Brain microvascular endothelial cell (primary cell): ENCODE data around the gene ARL14EPL.

Experiments
- DNase-seq: peaks from one replicate; pipeline ENCODE4 v3.0.0-alpha.2; 2020
- H3K27ac ChIP-seq: fragments of 250-450 bp; sonication (Bioruptor Pico); 2 replicates; pipeline ENCODE4 v1.5.1; 2020; ENCODE audit warnings: mild to moderate bottlenecking, moderate library complexity
- H3K27me3 ChIP-seq: fragments of 250-450 bp; sonication (Bioruptor Pico); replicated peaks from 2 replicates; pipeline ENCODE4 v1.5.1; 2020; ENCODE audit warnings: mild to moderate bottlenecking
- H3K36me3 ChIP-seq: fragments of 250-450 bp; sonication (Bioruptor Pico); replicated peaks from 2 replicates; pipeline ENCODE4 v1.5.1; 2020; ENCODE audit warnings: mild to moderate bottlenecking
- H3K4me3 ChIP-seq: 2 replicates; pipeline ENCODE4 v1.5.1; 2011; ENCODE audit warnings: low read depth, mild to moderate bottlenecking, control low read depth, low read length, moderate library complexity
- CTCF ChIP-seq: IDR thresholded peaks from 2 replicates; pipeline ENCODE4 v1.5.1; 2011; ENCODE audit warnings: low read depth, mild to moderate bottlenecking, moderate library complexity, low read length, control low read depth, inconsistent platforms; ENCODE audit errors: missing control alignments
- in situ Hi-C: cut with HindIII; loops from 2 replicates; pipeline ENCODE4 v1.10.0; 2017; ENCODE audit warnings: low sequenced_read_pairs, low pct_ligation_motif_present

The ARL14EPL gene

GRCh38 chr5:116046823-116047222 is 14.6 kb downstream of the ARL14EPL start:
- Histone ChIP-seq H3K27ac (no peak overlapping the region), H3K36me3 (no peaks in the 10 kb centered on the region), H3K27me3 (no peaks in the 10 kb centered on the region), H3K4me3 (no peak overlapping the region)
- no peak for DNase-seq
- TF ChIP-seq CTCF, result no peak
- in situ Hi-C loops, result no loop called here

- TF ChIP-seq CTCF, result no peak
- no peaks in the 10 kb centered on the region for H3K36me3 ChIP-seq
- in situ Hi-C loops, result loop anchor here (25.0 kb wide), 1 partner anchor 171 kb away; no protein-coding TSS in a partner anchor
- H3K4me3 ChIP-seq, result no peak overlapping the region
- H3K27ac ChIP-seq, result no peak overlapping the region
- H3K27me3 ChIP-seq, result no peaks in the 10 kb centered on the region
- no peak for DNase-seq
Measured at GRCh38 chr5:116058346-116058936, 26.2 kb downstream of the ARL14EPL start.

GRCh38 chr5:116062352-116062751 is 30.1 kb downstream of the ARL14EPL start:
- H3K27me3 ChIP-seq, result no peaks in the 10 kb centered on the region
- DNase-seq, result no peak
- no peaks in the 10 kb centered on the region for H3K36me3 ChIP-seq
- H3K27ac ChIP-seq, result no peak overlapping the region
- no peak overlapping the region for H3K4me3 ChIP-seq
- in situ Hi-C loops, result loop anchor here (25.0 kb wide), 1 partner anchor 175 kb away; no protein-coding TSS in a partner anchor
- no peak for TF ChIP-seq CTCF

- Histone ChIP-seq H3K27ac (no peak overlapping the region), H3K27me3 (no peaks in the 10 kb centered on the region), H3K4me3 (no peak overlapping the region), H3K36me3 (no peaks in the 10 kb centered on the region)
- TF ChIP-seq CTCF, result no peak
- DNase-seq, result no peak
- in situ Hi-C loops, result loop anchor here (25.0 kb wide), 1 partner anchor 177 kb away; no protein-coding TSS in a partner anchor
Measured at GRCh38 chr5:116063950-116064349, 31.7 kb downstream of the ARL14EPL start.

GRCh38 chr5:116068028-116068632 is 35.9 kb downstream of the ARL14EPL start:
- H3K27me3 ChIP-seq, result no peaks in the 10 kb centered on the region
- no peak overlapping the region for H3K27ac ChIP-seq
- peak; percentile 53 for DNase-seq
- no peak overlapping the region for H3K4me3 ChIP-seq
- TF ChIP-seq CTCF, result peak; percentile 52
- in situ Hi-C loops, result loop anchor here (25.0 kb wide), 1 partner anchor 181 kb away; no protein-coding TSS in a partner anchor
- no peaks in the 10 kb centered on the region for H3K36me3 ChIP-seq

GRCh38 chr5:116071211-116071610 is 38.9 kb downstream of the ARL14EPL start:
- DNase-seq, result no peak
- Histone ChIP-seq H3K27ac (no peak overlapping the region), H3K4me3 (no peak overlapping the region), H3K27me3 (no peaks in the 10 kb centered on the region), H3K36me3 (no peaks in the 10 kb centered on the region)
- in situ Hi-C loops, result loop anchor here (25.0 kb wide), 1 partner anchor 184 kb away; no protein-coding TSS in a partner anchor
- TF ChIP-seq CTCF, result no peak
